ENCODE measurements around the gene COL5A1. TPM values are rescaled to one million over a fixed set of nuclear protein-coding genes. Genes with fewer than 3 reads are reported as not detected.

The COL5A1 gene
- total RNA-seq, 1 donor from 2014 or later, result 19.8 TPM

DNA sequence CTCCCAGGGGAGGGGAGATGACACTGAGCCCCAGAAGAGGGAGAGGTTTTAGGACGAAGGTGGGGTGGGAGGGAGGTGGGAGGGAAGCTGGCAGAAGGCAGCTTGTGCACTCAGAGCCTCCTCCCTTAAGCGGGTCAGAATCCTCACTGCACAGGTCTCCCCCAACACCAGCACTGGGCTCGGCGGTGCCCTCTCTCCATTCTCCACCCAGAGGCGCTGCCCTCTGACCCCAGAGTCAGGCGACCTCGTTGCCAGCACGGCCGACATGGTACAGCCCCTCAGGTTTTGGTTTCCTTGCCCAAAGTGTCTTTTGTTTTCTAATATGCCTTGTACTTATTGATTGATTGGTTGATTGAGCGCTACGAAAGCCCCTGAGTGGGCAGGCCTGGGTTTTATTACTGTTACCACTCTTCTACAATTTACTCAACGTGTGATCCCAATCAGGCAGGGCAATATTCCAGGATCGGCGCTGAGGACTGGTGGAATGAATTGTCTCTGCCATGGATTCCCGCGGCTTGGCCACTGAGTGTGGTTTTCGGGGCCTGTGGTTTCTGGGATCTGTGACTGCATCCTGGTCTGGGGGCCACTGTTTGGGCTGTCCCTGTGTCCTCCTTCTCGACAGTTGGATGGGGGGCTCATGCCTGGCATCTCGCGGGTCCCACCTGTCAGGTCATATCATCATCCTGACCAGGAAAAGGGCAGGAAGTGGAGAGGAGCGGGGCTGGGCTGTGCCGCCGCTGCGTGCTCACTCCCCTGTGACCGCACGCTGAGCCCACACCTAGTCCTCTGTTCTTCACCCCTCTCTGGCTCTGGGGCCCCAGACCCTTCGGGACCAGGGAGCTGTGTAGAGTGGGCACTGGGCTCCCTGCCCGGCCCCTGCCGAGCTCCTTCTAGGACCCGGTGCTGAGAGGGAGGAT is 229.4 kb downstream of the COL5A1 start:
- Mint-ChIP-seq H3K36me3 (ENCODE audit: insufficient read depth) (no peaks in the 10 kb centered on the region), H3K27ac (no peak overlapping the region), H3K4me1 (ENCODE audit: low read depth) (no peaks in the 10 kb centered on the region), H3K27me3 (peaks cover 6% of the 10 kb centered on the region), H3K4me3 (ENCODE audit: low read depth) (no peak overlapping the region), H3K9me3 (ENCODE audit: low read depth) (no peaks in the 10 kb centered on the region)
- DNase-seq (ENCODE audit: low spot score, unreplicated experiment), result no peak
- TF ChIP-seq, protein P1, sequence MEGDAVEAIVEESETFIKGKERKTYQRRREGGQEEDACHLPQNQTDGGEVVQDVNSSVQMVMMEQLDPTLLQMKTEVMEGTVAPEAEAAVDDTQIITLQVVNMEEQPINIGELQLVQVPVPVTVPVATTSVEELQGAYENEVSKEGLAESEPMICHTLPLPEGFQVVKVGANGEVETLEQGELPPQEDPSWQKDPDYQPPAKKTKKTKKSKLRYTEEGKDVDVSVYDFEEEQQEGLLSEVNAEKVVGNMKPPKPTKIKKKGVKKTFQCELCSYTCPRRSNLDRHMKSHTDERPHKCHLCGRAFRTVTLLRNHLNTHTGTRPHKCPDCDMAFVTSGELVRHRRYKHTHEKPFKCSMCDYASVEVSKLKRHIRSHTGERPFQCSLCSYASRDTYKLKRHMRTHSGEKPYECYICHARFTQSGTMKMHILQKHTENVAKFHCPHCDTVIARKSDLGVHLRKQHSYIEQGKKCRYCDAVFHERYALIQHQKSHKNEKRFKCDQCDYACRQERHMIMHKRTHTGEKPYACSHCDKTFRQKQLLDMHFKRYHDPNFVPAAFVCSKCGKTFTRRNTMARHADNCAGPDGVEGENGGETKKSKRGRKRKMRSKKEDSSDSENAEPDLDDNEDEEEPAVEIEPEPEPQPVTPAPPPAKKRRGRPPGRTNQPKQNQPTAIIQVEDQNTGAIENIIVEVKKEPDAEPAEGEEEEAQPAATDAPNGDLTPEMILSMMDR (IDR thresholded peaks at IDR 0.05; ENCODE audit: unreplicated experiment), result no peak

DNA sequence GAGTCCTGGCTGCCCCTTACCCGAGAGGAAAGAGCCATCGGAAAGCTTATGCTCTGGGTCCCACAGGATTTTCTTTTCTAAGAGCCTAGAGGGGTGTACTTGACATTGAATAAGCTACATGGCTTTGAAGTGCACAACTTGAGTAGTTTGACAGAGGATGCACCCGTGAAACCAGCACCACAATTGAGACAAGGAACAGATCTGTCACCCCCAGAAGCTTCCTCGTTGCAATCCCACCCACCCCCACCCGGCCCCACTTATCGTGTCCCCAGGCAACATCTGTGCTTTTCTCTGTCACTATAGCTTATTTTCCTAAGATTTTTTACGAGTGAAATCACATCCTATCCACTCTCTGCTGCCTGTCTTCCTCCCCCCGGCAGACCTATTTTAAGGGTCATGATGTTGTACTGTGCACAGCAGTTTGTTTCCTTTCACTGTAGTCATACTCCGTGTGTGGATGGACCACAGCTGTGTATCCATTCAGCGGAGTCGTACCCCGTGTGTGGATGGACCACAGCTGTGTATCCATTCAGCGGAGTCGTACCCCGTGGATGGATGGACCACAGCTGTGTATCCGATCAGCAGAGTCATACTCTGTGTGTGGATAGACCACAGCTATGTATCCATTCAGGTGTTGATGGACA is 230.2 kb downstream of the COL5A1 start:
- no peaks in the 10 kb centered on the region for H3K9me3 Mint-ChIP-seq (ENCODE audit: low read depth)

DNA sequence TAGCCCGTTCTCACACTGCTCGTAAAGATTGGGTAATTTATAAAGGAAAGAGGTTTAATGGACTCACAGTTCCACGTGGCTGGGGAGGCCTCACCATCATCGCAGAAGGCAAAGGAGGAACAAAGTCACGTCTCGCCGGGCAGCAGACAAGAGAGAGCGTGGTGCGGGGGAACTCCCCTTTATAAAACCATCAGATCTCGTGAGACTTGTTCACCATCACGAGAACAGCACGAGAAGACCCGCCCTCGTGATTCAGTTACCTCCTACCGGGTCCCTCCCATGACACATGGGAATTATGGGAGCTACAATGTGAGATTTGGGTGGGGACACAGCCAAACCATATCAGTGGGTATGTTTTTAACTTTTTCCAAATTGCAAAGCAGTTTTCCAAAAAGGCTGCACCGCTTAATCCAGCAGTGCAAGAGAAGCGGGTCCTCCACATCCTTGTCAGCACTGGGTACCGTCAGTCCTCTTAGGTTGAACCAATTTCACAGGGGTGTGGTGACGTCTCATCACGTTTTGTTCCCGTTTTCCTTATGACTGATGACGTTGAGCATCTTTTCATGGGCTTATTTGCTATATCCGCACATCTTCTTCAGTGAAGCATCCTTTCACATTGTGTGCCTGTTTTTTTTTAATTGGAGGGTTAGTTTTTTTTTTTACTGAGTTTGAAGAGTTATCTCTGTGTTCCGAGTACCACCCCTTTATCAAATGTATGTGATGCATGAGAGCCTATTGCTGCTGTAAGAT is 231.1 kb downstream of the COL5A1 start:
- Mint-ChIP-seq H3K9me3 (ENCODE audit: low read depth) (no peaks in the 10 kb centered on the region), H3K4me1 (ENCODE audit: low read depth) (no peaks in the 10 kb centered on the region), H3K4me3 (ENCODE audit: low read depth) (no peak overlapping the region), H3K27ac (no peak overlapping the region), H3K36me3 (ENCODE audit: insufficient read depth) (no peaks in the 10 kb centered on the region), H3K27me3 (peaks cover 14% of the 10 kb centered on the region)
- DNase-seq (ENCODE audit: low spot score, unreplicated experiment), result no peak
- TF ChIP-seq, protein P1 (IDR thresholded peaks at IDR 0.05; ENCODE audit: unreplicated experiment), result no peak

More for the DNA sequence above, 230.2 kb downstream of the COL5A1 start:
- H3K36me3 Mint-ChIP-seq (ENCODE audit: insufficient read depth), result no peaks in the 10 kb centered on the region
- no peak overlapping the region for H3K4me3 Mint-ChIP-seq (ENCODE audit: low read depth)
- TF ChIP-seq, protein P1 (IDR thresholded peaks at IDR 0.05; ENCODE audit: unreplicated experiment), result no peak
- H3K27me3 Mint-ChIP-seq, result peaks cover 7% of the 10 kb centered on the region
- no peaks in the 10 kb centered on the region for H3K4me1 Mint-ChIP-seq (ENCODE audit: low read depth)
- no peak overlapping the region for H3K27ac Mint-ChIP-seq
- DNase-seq (ENCODE audit: low spot score, unreplicated experiment), result no peak

DNA sequence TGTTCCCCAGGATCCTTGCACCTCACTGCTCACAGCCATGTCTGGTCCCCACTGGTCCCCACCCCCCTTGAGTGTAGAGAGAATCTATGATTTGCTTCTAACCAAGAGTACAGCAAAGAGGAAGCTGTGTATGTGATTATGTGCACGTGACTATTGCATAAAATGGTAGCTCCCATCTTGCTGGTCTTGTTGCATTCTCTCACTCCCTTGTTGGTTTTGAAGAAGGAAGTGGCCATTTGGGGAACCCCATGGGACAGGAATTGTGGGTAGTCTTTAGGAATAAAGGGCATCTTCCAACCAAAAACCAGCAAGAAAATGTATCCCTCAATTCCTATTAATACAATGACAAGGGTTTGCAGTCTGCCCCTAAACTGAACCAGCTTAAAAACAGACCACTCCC is 233.8 kb downstream of the COL5A1 start:
- Mint-ChIP-seq H3K36me3 (ENCODE audit: insufficient read depth) (no peaks in the 10 kb centered on the region), H3K27ac (no peak overlapping the region), H3K4me3 (ENCODE audit: low read depth) (no peak overlapping the region), H3K4me1 (ENCODE audit: low read depth) (no peaks in the 10 kb centered on the region), H3K27me3 (peaks cover 17% of the 10 kb centered on the region), H3K9me3 (ENCODE audit: low read depth) (no peaks in the 10 kb centered on the region)
- TF ChIP-seq, protein P1 (IDR thresholded peaks at IDR 0.05; ENCODE audit: unreplicated experiment), result no peak
- DNase-seq (ENCODE audit: low spot score, unreplicated experiment), result no peak

DNA sequence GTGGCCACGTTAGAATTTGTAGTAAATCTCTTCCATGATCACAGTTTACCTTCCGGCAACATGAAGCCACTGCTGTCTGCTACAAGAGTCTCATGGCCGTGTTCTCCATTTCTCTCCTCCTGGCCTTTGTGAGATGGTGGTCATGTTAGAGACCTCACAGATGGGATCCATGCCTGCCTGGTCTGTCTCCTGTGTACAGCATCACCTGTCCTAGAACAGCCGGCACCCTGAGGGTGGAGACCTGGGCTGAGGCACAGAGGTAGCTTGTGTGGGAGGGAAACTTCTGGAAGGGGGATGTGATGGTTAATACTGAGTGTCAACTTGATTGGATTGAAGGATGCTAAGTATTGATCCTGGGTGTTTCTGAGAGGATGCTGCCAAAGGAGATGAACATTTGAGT is 235.9 kb downstream of the COL5A1 start:
- H3K36me3 Mint-ChIP-seq (ENCODE audit: insufficient read depth), result no peaks in the 10 kb centered on the region
- H3K27ac Mint-ChIP-seq, result no peak overlapping the region
- H3K4me1 Mint-ChIP-seq (ENCODE audit: low read depth), result no peaks in the 10 kb centered on the region
- no peak overlapping the region for H3K4me3 Mint-ChIP-seq (ENCODE audit: low read depth)
- DNase-seq (ENCODE audit: low spot score, unreplicated experiment), result no peak
- no peaks in the 10 kb centered on the region for H3K9me3 Mint-ChIP-seq (ENCODE audit: low read depth)
- TF ChIP-seq, protein P1 (IDR thresholded peaks at IDR 0.05; ENCODE audit: unreplicated experiment), result no peak
- peaks cover 14% of the 10 kb centered on the region for H3K27me3 Mint-ChIP-seq
